Stimulated activated CD4-positive, alpha-beta T cell treated with anti-CD3 and anti-CD28 coated beads, Interleukin-15, amount 100 ng/mL, for 48 hours (primary cell): ENCODE measurements around the gene GABBR2.
"Not testable (repeated sequence)": the region's sequence is repeated elsewhere in the genome, so short reads cannot be mapped to it uniquely, and the experiment has no call there.

Experiments
- DNase-seq, 2 donors: peaks; one replicate each; pipeline ENCODE4 v3.0.0-alpha.2; 2020; ENCODE audit warnings: low read depth in 2 of 2

Gene GABBR2

GRCh38 chr9:98479967-98480847 lies 228.5 kb downstream of the GABBR2 start:
- DNase-seq: no peak

GRCh38 chr9:98479449-98479848 lies 229.3 kb downstream of the GABBR2 start:
- DNase-seq: no peak

GRCh38 chr9:98477884-98478283 lies 230.9 kb downstream of the GABBR2 start:
- DNase-seq: no peak

- no peak for DNase-seq
These were observed 236.5 kb downstream of the GABBR2 start for GRCh38 chr9:98472216-98472615.

- DNase-seq: no peak
These were observed 237.6 kb downstream of the GABBR2 start for GRCh38 chr9:98471185-98471584.

- no peak for DNase-seq
These were observed 240.0 kb downstream of the GABBR2 start for GRCh38 chr9:98468567-98469239.

GRCh38 chr9:98465799-98466198 lies 242.9 kb downstream of the GABBR2 start:
- DNase-seq: no peak

- DNase-seq: not testable (repeated sequence)
These were observed 244.5 kb downstream of the GABBR2 start for GRCh38 chr9:98464156-98464690.

GRCh38 chr9:98462310-98462709 lies 246.4 kb downstream of the GABBR2 start:
- no peak for DNase-seq

GRCh38 chr9:98460704-98461103 lies 248.0 kb downstream of the GABBR2 start:
- no peak for DNase-seq

GRCh38 chr9:98457726-98458370 lies 250.9 kb downstream of the GABBR2 start:
- no peak for DNase-seq

- DNase-seq: no peak
These were observed 252.6 kb downstream of the GABBR2 start for GRCh38 chr9:98456156-98456613.

- DNase-seq: no peak
These were observed 253.2 kb downstream of the GABBR2 start for GRCh38 chr9:98455256-98456155.

GRCh38 chr9:98453589-98454311 lies 255.0 kb downstream of the GABBR2 start:
- DNase-seq: no peak

- DNase-seq: no peak
These were observed 257.2 kb downstream of the GABBR2 start for GRCh38 chr9:98451576-98451975.

- DNase-seq: no peak
These were observed 258.2 kb downstream of the GABBR2 start for GRCh38 chr9:98450496-98450895.

- no peak for DNase-seq
These were observed 258.9 kb downstream of the GABBR2 start for GRCh38 chr9:98449871-98450270.

- DNase-seq: no peak
These were observed 263.2 kb downstream of the GABBR2 start for GRCh38 chr9:98445576-98445975.

- DNase-seq: no peak
These were observed 264.1 kb downstream of the GABBR2 start for GRCh38 chr9:98444601-98445000.

GRCh38 chr9:98442541-98442940 lies 266.2 kb downstream of the GABBR2 start:
- DNase-seq: no peak
